Naive thymus-derived CD4-positive, alpha-beta T cell (primary cell): ENCODE results near the gene TSPYL4. TPM values are rescaled to one million over a fixed set of nuclear protein-coding genes. Genes with fewer than 3 reads are reported as not detected.

ENCODE experiments used
- ATAC-seq: fragments of 150-1000 bp; cut with Tn5 transposase; 2 replicates; pipeline ENCODE4 v1.10.0; 2021; ENCODE audit warnings: mild to moderate bottlenecking, moderate library complexity
- CTCF ChIA-PET: fragments of 350-600 bp; sonication (Branson Sonifier 250); formaldehyde crosslinking; loops from one replicate; lab custom pipeline; 2021; ENCODE audit warnings: antibody characterized with exemption; lab: Charles Lee
- POLR2A ChIA-PET: fragments of 350-600 bp; sonication (Branson Sonifier 250); formaldehyde crosslinking; loops from one replicate; lab custom pipeline; 2021; ENCODE audit warnings: antibody characterized with exemption, inconsistent platforms; lab: Charles Lee
- DNase-seq, 9 donors: peaks; one replicate each; pipeline versions ENCODE4 v3.0.0 to v3.0.0-alpha.2; 2020 to 2022; ENCODE audit warnings: mixed read lengths in 1 of 9
- H3K27ac ChIP-seq: one replicate; pipeline ENCODE4 v1.7.0; 2013; ENCODE audit warnings: mild to moderate bottlenecking, low read depth, low read length, moderate library complexity
- H3K27me3 ChIP-seq, 2 donors: one replicate each; pipeline ENCODE4 v1.7.0; 2013; ENCODE audit warnings: low read length in 2 of 2, mild to moderate bottlenecking in 2 of 2, moderate library complexity in 2 of 2; ENCODE audit not compliant: control insufficient read depth in 2 of 2, insufficient read depth in 2 of 2
- H3K36me3 ChIP-seq, 3 experiments: 1 replicate in 2 of 3; 2 replicates in 1 of 3; pipeline ENCODE4 v1.7.0; 2013; ENCODE audit warnings: low read length in 3 of 3, mild to moderate bottlenecking in 3 of 3, moderate library complexity in 1 of 3; ENCODE audit not compliant: insufficient read depth in 3 of 3, control insufficient read depth in 2 of 3
- H3K4me1 ChIP-seq, 2 donors: one replicate each; pipeline ENCODE4 v1.7.0; 2013; ENCODE audit warnings: low read length in 2 of 2, mild to moderate bottlenecking in 2 of 2, moderate library complexity in 1 of 2; ENCODE audit not compliant: control insufficient read depth in 2 of 2, insufficient read depth in 2 of 2
- H3K4me3 ChIP-seq: 2 replicates; pipeline ENCODE4 v1.7.0; 2013; ENCODE audit warnings: mild to moderate bottlenecking, low read length
- H3K9me3 ChIP-seq, 3 experiments: 1 replicate in 2 of 3; 2 replicates in 1 of 3; pipeline ENCODE4 v1.7.0; 2013; ENCODE audit warnings: low read length in 3 of 3; ENCODE audit not compliant: control insufficient read depth in 2 of 3
- H3K27ac Mint-ChIP-seq, 9 donors: one replicate each; pipeline ENCODE4 v1.8.0; 2020 to 2022; ENCODE audit warnings: mixed read lengths in 9 of 9, mild to moderate bottlenecking in 8 of 9, moderate library complexity in 5 of 9, inconsistent platforms in 2 of 9
- H3K27me3 Mint-ChIP-seq, 5 donors: one replicate each; pipeline ENCODE4 v1.8.0; 2021 to 2022; ENCODE audit warnings: mixed read lengths in 5 of 5, mild to moderate bottlenecking in 1 of 5
- H3K36me3 Mint-ChIP-seq, 5 donors: one replicate each; pipeline ENCODE4 v1.8.0; 2020 to 2022; ENCODE audit warnings: mixed read lengths in 5 of 5, mild to moderate bottlenecking in 3 of 5, inconsistent platforms in 1 of 5
- H3K4me1 Mint-ChIP-seq, 7 donors: one replicate each; pipeline ENCODE4 v1.8.0; 2020 to 2022; ENCODE audit warnings: mixed read lengths in 7 of 7, mild to moderate bottlenecking in 3 of 7, inconsistent platforms in 1 of 7
- H3K4me3 Mint-ChIP-seq, 10 donors: one replicate each; pipeline ENCODE4 v1.8.0; 2020 to 2022; ENCODE audit warnings: mild to moderate bottlenecking in 10 of 10, mixed read lengths in 10 of 10, moderate library complexity in 6 of 10, inconsistent platforms in 2 of 10
- H3K9me3 Mint-ChIP-seq, 11 donors: one replicate each; pipeline ENCODE4 v1.8.0; 2020 to 2022; ENCODE audit warnings: mixed read lengths in 11 of 11, mild to moderate bottlenecking in 4 of 11, inconsistent platforms in 1 of 11, moderate library complexity in 1 of 11
- intact Hi-C, 2 donors: fragments of 100-400 bp; cut with micrococcal nuclease; formaldehyde crosslinking; loops; one replicate each; pipeline ENCODE4 v1.15.1; 2023
- polyA plus RNA-seq, 2 donors: library from polyadenylated mRNA; unstranded; fragments of 300-500 nt; fragmentation: Illumina TruSeq; gene quantifications; one replicate each; pipeline ENCODE4 v1.2.3, GENCODE V29; 2021
- total RNA-seq, 6 experiments: library from RNA in 5 of 6; stranded (reverse) in 5 of 6; gene quantifications; 1 replicate in 5 of 6; 2 replicates in 1 of 6; pipeline ENCODE4 v1.2.3 and lab custom pipeline; 2021 to 2026

Gene TSPYL4
- total and polyA plus RNA-seq, 7 experiments from 2014 or later: 9.7 to 58.2 (median 21.5) TPM

- DNase-seq (no peak), ATAC-seq (no peak)
- H3K27ac ChIP-seq: no peak overlapping the region
- no peak overlapping the region for H3K4me3 ChIP-seq
- H3K36me3 ChIP-seq: peaks cover 0 to 16% (median 0%) of the 10 kb centered on the region in 3 experiments
- peaks cover 0 to 2% (median 0%) of the 10 kb centered on the region in 3 experiments for H3K9me3 ChIP-seq
- intact Hi-C loops: loop anchor here (1.0 to 5.0 kb wide), 8 partner anchors 11 to 379 kb away; partner anchors contain the start of genes TSPYL1 (in 2 of the 2) and TSPYL4 (in 2 of the 2)
- POLR2A ChIA-PET: interaction anchor here (0.6 to 3.9 kb wide), 2 partner anchors 11 to 37 kb away, joined by 8 to 41 read pairs; partner anchors contain the start of gene TSPYL1
- no peaks in the 10 kb centered on the region for H3K27me3 Mint-ChIP-seq
- peaks cover 8 to 56% (median 43%) of the 10 kb centered on the region in 7 donors for H3K4me1 Mint-ChIP-seq
- no peaks in the 10 kb centered on the region for H3K4me1 ChIP-seq
- H3K36me3 Mint-ChIP-seq: peaks cover 11 to 39% (median 15%) of the 10 kb centered on the region in 5 donors
- H3K4me3 Mint-ChIP-seq: no peak overlapping the region
- H3K27ac Mint-ChIP-seq: peak overlapping the region in 7 of 9 donors; percentile 1 to 60 (median 23)
- H3K9me3 Mint-ChIP-seq: peaks cover 1 to 20% (median 10%) of the 10 kb centered on the region in 11 donors
- no peaks in the 10 kb centered on the region for H3K27me3 ChIP-seq
- CTCF ChIA-PET: interaction anchor here (0.6 to 4.0 kb wide), 13 partner anchors 9 to 1318 kb away, joined by 3 to 35 read pairs (median 5); partner anchors contain the start of genes TSPYL1 and TSPYL4
Observed at GRCh38 chr6:116267836-116268588, 14.1 kb upstream of the TSPYL4 start.

GRCh38 chr6:116266803-116267202 is 12.9 kb upstream of the TSPYL4 start:
- peaks cover 8 to 56% (median 41%) of the 10 kb centered on the region in 7 donors for H3K4me1 Mint-ChIP-seq
- peaks cover 0 to 3% (median 0%) of the 10 kb centered on the region in 3 experiments for H3K9me3 ChIP-seq
- H3K4me1 ChIP-seq: no peaks in the 10 kb centered on the region
- no peak overlapping the region for H3K27ac ChIP-seq
- H3K4me3 Mint-ChIP-seq: no peak overlapping the region
- H3K27ac Mint-ChIP-seq: no peak overlapping the region
- ATAC-seq (no peak), DNase-seq (no peak)
- H3K27me3 ChIP-seq: no peaks in the 10 kb centered on the region
- peaks cover 0 to 13% (median 0%) of the 10 kb centered on the region in 3 experiments for H3K36me3 ChIP-seq
- H3K36me3 Mint-ChIP-seq: peaks cover 19 to 43% (median 24%) of the 10 kb centered on the region in 5 donors
- ChIA-PET POLR2A (no interaction called here), CTCF (interaction anchor here (0.6 to 4.0 kb wide), 5 partner anchors 8 to 298 kb away, joined by 3 to 35 read pairs (median 10); no protein-coding TSS in a partner anchor)
- peaks cover 4 to 32% (median 14%) of the 10 kb centered on the region in 11 donors for H3K9me3 Mint-ChIP-seq
- H3K4me3 ChIP-seq: no peak overlapping the region
- no peaks in the 10 kb centered on the region for H3K27me3 Mint-ChIP-seq
- intact Hi-C loops: loop anchor here in 1 of 2 donors (5.0 kb wide), 1 partner anchor 380 kb away; no protein-coding TSS in a partner anchor

GRCh38 chr6:116265041-116265829 is 11.4 kb upstream of the TSPYL4 start:
- peaks cover 8 to 59% (median 45%) of the 10 kb centered on the region in 7 donors for H3K4me1 Mint-ChIP-seq

GRCh38 chr6:116263353-116263752 is 9.5 kb upstream of the TSPYL4 start:
- Histone ChIP-seq H3K4me1 (no peaks in the 10 kb centered on the region), H3K4me3 (no peak overlapping the region), H3K36me3 (peaks cover 0 to 10% (median 0%) of the 10 kb centered on the region in 3 experiments), H3K9me3 (peaks cover 0 to 3% (median 0%) of the 10 kb centered on the region in 3 experiments), H3K27ac (no peak overlapping the region), H3K27me3 (no peaks in the 10 kb centered on the region)
- ChIA-PET CTCF (no interaction called here), POLR2A (interaction anchor here (0.6 kb wide), 1 partner anchor 16 kb away, joined by 3 read pairs; the partner anchor contains the start of gene TSPYL1)
- Mint-ChIP-seq H3K27ac (no peak overlapping the region), H3K27me3 (no peaks in the 10 kb centered on the region), H3K4me1 (peaks cover 5 to 61% (median 43%) of the 10 kb centered on the region in 7 donors), H3K4me3 (peak overlapping the region in 3 of 10 donors; percentile 17 to 33 (median 26)), H3K9me3 (peaks cover 4 to 35% (median 14%) of the 10 kb centered on the region in 11 donors), H3K36me3 (peaks cover 24 to 64% (median 42%) of the 10 kb centered on the region in 5 donors)
- no peak for ATAC-seq
- no peak for DNase-seq
- intact Hi-C loops: no loop called here

More at GRCh38 chr6:116265041-116265829, 11.4 kb upstream of the TSPYL4 start:
- peaks cover 24 to 53% (median 37%) of the 10 kb centered on the region in 5 donors for H3K36me3 Mint-ChIP-seq
- Histone ChIP-seq H3K27ac (no peak overlapping the region), H3K36me3 (peaks cover 0 to 10% (median 0%) of the 10 kb centered on the region in 3 experiments), H3K4me1 (no peaks in the 10 kb centered on the region), H3K9me3 (peaks cover 0 to 3% (median 0%) of the 10 kb centered on the region in 3 experiments), H3K27me3 (no peaks in the 10 kb centered on the region), H3K4me3 (no peak overlapping the region)
- DNase-seq (no peak), ATAC-seq (no peak)
- ChIA-PET CTCF (interaction anchor here (0.6 kb wide), 1 partner anchor 1366 kb away, joined by 3 read pairs; no protein-coding TSS in a partner anchor), POLR2A (interaction anchor here (0.8 to 1.3 kb wide), 2 partner anchors 9 to 12 kb away, joined by 3 read pairs; partner anchors contain the start of gene TSPYL4)
- no peaks in the 10 kb centered on the region for H3K27me3 Mint-ChIP-seq
- H3K27ac Mint-ChIP-seq: peak overlapping the region in 2 of 9 donors; percentile 27 to 38
- intact Hi-C loops: loop anchor here in 1 of 2 donors (5.0 kb wide), 1 partner anchor 382 kb away; no protein-coding TSS in a partner anchor
- H3K9me3 Mint-ChIP-seq: peaks cover 4 to 35% (median 14%) of the 10 kb centered on the region in 11 donors
- H3K4me3 Mint-ChIP-seq: peak overlapping the region in 1 of 10 donors; percentile 3

GRCh38 chr6:116258520-116258919 is 4.6 kb upstream of the TSPYL4 start:
- Histone ChIP-seq H3K36me3 (no peaks in the 10 kb centered on the region), H3K27ac (no peak overlapping the region), H3K4me3 (no peak overlapping the region), H3K4me1 (peaks cover 0 to 7% of the 10 kb centered on the region in 2 donors), H3K9me3 (peaks cover 0 to 3% (median 0%) of the 10 kb centered on the region in 3 experiments), H3K27me3 (no peaks in the 10 kb centered on the region)
- no peaks in the 10 kb centered on the region for H3K27me3 Mint-ChIP-seq
- DNase-seq (no peak), ATAC-seq (no peak)
- H3K4me3 Mint-ChIP-seq: no peak overlapping the region
- no peak overlapping the region for H3K27ac Mint-ChIP-seq
- peaks cover 1 to 21% (median 10%) of the 10 kb centered on the region in 11 donors for H3K9me3 Mint-ChIP-seq
- ChIA-PET CTCF (interaction anchor here (0.9 to 2.8 kb wide), 2 partner anchors 10 to 52 kb away, joined by 3 to 10 read pairs; no protein-coding TSS in a partner anchor), POLR2A (interaction anchor here (0.9 kb wide), 1 partner anchor 20 kb away, joined by 7 read pairs; no protein-coding TSS in a partner anchor)
- H3K4me1 Mint-ChIP-seq: peaks cover 0 to 47% (median 28%) of the 10 kb centered on the region in 7 donors
- H3K36me3 Mint-ChIP-seq: peaks cover 15 to 46% (median 35%) of the 10 kb centered on the region in 5 donors
- intact Hi-C loops: loop anchor here in 1 of 2 donors (10.0 kb wide), 1 partner anchor 1346 kb away; the partner anchor contains the start of gene GOPC
